MCF 10A (cell line): ENCODE measurements around the gene CRYL1. TPM values are rescaled to one million over a fixed set of nuclear protein-coding genes. Genes with fewer than 3 reads are reported as not detected.

Experiments used
- BruUV-seq: library from RNA; stranded (reverse); fragments of 400-500 nt; replicated peaks from 2 replicates; lab custom pipeline; 2021; lab: Mats Ljungman, UMichigan
- CTCF ChIA-PET: fragments of 300-600 bp; sonication (Branson Sonifier 250); formaldehyde crosslinking; extraction: SDS; loops from one replicate; lab custom pipeline; 2021; ENCODE audit warnings: antibody characterized with exemption, inconsistent platforms; lab: Yijun Ruan, JAX
- POLR2A ChIA-PET: fragments of 300-600, 350-650 bp; sonication (Branson Sonifier 250); formaldehyde crosslinking; extraction: SDS; loops from one replicate; lab custom pipeline; 2020; ENCODE audit warnings: antibody characterized with exemption, inconsistent platforms; lab: Yijun Ruan, JAX
- DNase-seq: peaks from one replicate; pipeline ENCODE4 v3.0.0-alpha.2; 2018; ENCODE audit not compliant: unreplicated experiment
- H3K27ac Mint-ChIP-seq: one replicate; pipeline ENCODE4 v1.8.0; 2022; ENCODE audit warnings: mild to moderate bottlenecking, low read depth, mixed read lengths; ENCODE audit not compliant: unreplicated experiment
- H3K27me3 Mint-ChIP-seq: one replicate; pipeline ENCODE4 v1.8.0; 2022; ENCODE audit warnings: mixed read lengths; ENCODE audit not compliant: insufficient read depth, unreplicated experiment
- H3K36me3 Mint-ChIP-seq: one replicate; pipeline ENCODE4 v1.8.0; 2022; ENCODE audit warnings: mild to moderate bottlenecking, moderate library complexity, mixed read lengths; ENCODE audit not compliant: insufficient read depth, unreplicated experiment
- H3K4me1 Mint-ChIP-seq: one replicate; pipeline ENCODE4 v1.8.0; 2022; ENCODE audit warnings: mixed read lengths; ENCODE audit not compliant: insufficient read depth, unreplicated experiment
- H3K4me3 Mint-ChIP-seq: one replicate; pipeline ENCODE4 v1.8.0; 2022; ENCODE audit warnings: mild to moderate bottlenecking, moderate library complexity, mixed read lengths; ENCODE audit not compliant: unreplicated experiment
- H3K9me3 Mint-ChIP-seq: one replicate; pipeline ENCODE4 v1.8.0; 2022; ENCODE audit warnings: mixed read lengths; ENCODE audit not compliant: unreplicated experiment
- CTCF ChIP-seq: fragments of 200-600 bp; IDR thresholded peaks from one replicate; pipeline ENCODE4 v1.8.0; 2022; ENCODE audit warnings: antibody characterized with exemption, mild to moderate bottlenecking; ENCODE audit not compliant: unreplicated experiment
- intact Hi-C: fragments of 100-400 bp; cut with micrococcal nuclease; formaldehyde crosslinking; loops from 2 replicates; pipeline ENCODE4 v1.14.1; 2022
- total RNA-seq: library from RNA; stranded (reverse); gene quantifications from 2 replicates; pipeline ENCODE4 v1.2.3, GENCODE V29; 2022

Gene CRYL1
- total RNA-seq, 1 experiment from 2014 or later: 15.1 TPM

- ChIA-PET CTCF (interaction anchor here (0.6 kb wide), 1 partner anchor 111 kb away, joined by 3 read pairs; no protein-coding TSS in a partner anchor), POLR2A (no interaction called here)
- Mint-ChIP-seq H3K4me1 (peaks cover 7% of the 10 kb centered on the region), H3K27ac (no peak overlapping the region), H3K4me3 (no peak overlapping the region), H3K36me3 (peaks cover 5% of the 10 kb centered on the region), H3K27me3 (no peaks in the 10 kb centered on the region), H3K9me3 (no peaks in the 10 kb centered on the region)
- BruUV-seq: no TSS peak
- DNase-seq: no peak
- TF ChIP-seq CTCF: no peak
- intact Hi-C loops: no loop called here
These were observed 123.5 kb downstream of the CRYL1 start for GRCh38 chr13:20401931-20402856.

- peaks cover 7% of the 10 kb centered on the region for H3K4me1 Mint-ChIP-seq
- DNase-seq: no peak
- no peak overlapping the region for H3K27ac Mint-ChIP-seq
- peaks cover 5% of the 10 kb centered on the region for H3K9me3 Mint-ChIP-seq
- CTCF ChIA-PET: no interaction called here
- peaks cover 5% of the 10 kb centered on the region for H3K36me3 Mint-ChIP-seq
- intact Hi-C loops: no loop called here
- POLR2A ChIA-PET: no interaction called here
- BruUV-seq: no TSS peak
- H3K4me3 Mint-ChIP-seq: no peak overlapping the region
- no peaks in the 10 kb centered on the region for H3K27me3 Mint-ChIP-seq
- no peak for TF ChIP-seq CTCF
These were observed 124.1 kb downstream of the CRYL1 start for GRCh38 chr13:20401531-20401930.

GRCh38 chr13:20400774-20401173, 124.9 kb downstream of the CRYL1 start:
- TF ChIP-seq CTCF: no peak
- no TSS peak for BruUV-seq
- ChIA-PET CTCF (interaction anchor here (0.7 to 0.8 kb wide), 2 partner anchors 54 to 204 kb away, joined by 3 read pairs; no protein-coding TSS in a partner anchor), POLR2A (no interaction called here)
- Mint-ChIP-seq H3K36me3 (no peaks in the 10 kb centered on the region), H3K9me3 (peaks cover 8% of the 10 kb centered on the region), H3K27me3 (no peaks in the 10 kb centered on the region), H3K4me1 (peaks cover 7% of the 10 kb centered on the region), H3K4me3 (no peak overlapping the region), H3K27ac (no peak overlapping the region)
- DNase-seq: no peak
- intact Hi-C loops: no loop called here

GRCh38 chr13:20399961-20400360, 125.7 kb downstream of the CRYL1 start:
- Mint-ChIP-seq H3K9me3 (peaks cover 8% of the 10 kb centered on the region), H3K4me1 (peaks cover 7% of the 10 kb centered on the region), H3K4me3 (no peak overlapping the region), H3K36me3 (no peaks in the 10 kb centered on the region), H3K27me3 (no peaks in the 10 kb centered on the region), H3K27ac (no peak overlapping the region)
- ChIA-PET POLR2A (no interaction called here), CTCF (interaction anchor here (0.7 to 0.8 kb wide), 2 partner anchors 11 to 55 kb away, joined by 3 read pairs; no protein-coding TSS in a partner anchor)
- DNase-seq: no peak
- no peak for TF ChIP-seq CTCF
- intact Hi-C loops: no loop called here
- no TSS peak for BruUV-seq
